Measurements from ENCODE around the gene SRGAP1.

- TF ChIP-seq POLR2A (IDR thresholded peaks at IDR 0.05), result no peak
- TF ChIP-seq CTCF (IDR thresholded peaks at IDR 0.05), result no peak
- TF ChIP-seq EP300 (IDR thresholded peaks at IDR 0.05), result no peak
Measured at GRCh38 chr12:64016521-64016920, 172.0 kb downstream of the SRGAP1 start.
